Osteocyte (in vitro differentiated cells): ENCODE data around the gene ZNF442. TPM values are rescaled to one million over a fixed set of nuclear protein-coding genes. Genes with fewer than 3 reads are reported as not detected.

ENCODE experiments used
- DNase-seq: peaks from one replicate; pipeline ENCODE4 v3.0.0; 2021; ENCODE audit warnings: mixed read lengths; ENCODE audit not compliant: unreplicated experiment; ENCODE audit errors: extremely low spot score
- H3K27ac Mint-ChIP-seq: one replicate; pipeline ENCODE4 v1.8.0; 2021; ENCODE audit warnings: mild to moderate bottlenecking, mixed read lengths; ENCODE audit not compliant: unreplicated experiment
- H3K27me3 Mint-ChIP-seq: one replicate; pipeline ENCODE4 v1.8.0; 2021; ENCODE audit warnings: mixed read lengths; ENCODE audit not compliant: unreplicated experiment
- H3K36me3 Mint-ChIP-seq: one replicate; pipeline ENCODE4 v1.8.0; 2021; ENCODE audit warnings: mixed read lengths; ENCODE audit not compliant: unreplicated experiment
- H3K4me1 Mint-ChIP-seq: one replicate; pipeline ENCODE4 v1.8.0; 2021; ENCODE audit warnings: mixed read lengths; ENCODE audit not compliant: unreplicated experiment
- H3K4me3 Mint-ChIP-seq: one replicate; pipeline ENCODE4 v1.8.0; 2021; ENCODE audit warnings: mild to moderate bottlenecking, moderate library complexity, mixed read lengths; ENCODE audit not compliant: unreplicated experiment
- H3K9me3 Mint-ChIP-seq: one replicate; pipeline ENCODE4 v1.8.0; 2021; ENCODE audit warnings: mixed read lengths; ENCODE audit not compliant: unreplicated experiment
- total RNA-seq: library from RNA; stranded (reverse); gene quantifications from 2 replicates; pipeline ENCODE4 v1.2.1, GENCODE V29; 2021
- TF ChIP-seq, protein P1 (sequence below): fragments of 200-600 bp; sonication (generic); IDR thresholded peaks from 2 replicates; pipeline ENCODE4 v1.5.0; 2021; ENCODE audit warnings: antibody characterized with exemption, mild to moderate bottlenecking, moderate library complexity

ZNF442 gene
- total RNA-seq, 1 donor from 2014 or later, result 2.3 TPM

DNA sequence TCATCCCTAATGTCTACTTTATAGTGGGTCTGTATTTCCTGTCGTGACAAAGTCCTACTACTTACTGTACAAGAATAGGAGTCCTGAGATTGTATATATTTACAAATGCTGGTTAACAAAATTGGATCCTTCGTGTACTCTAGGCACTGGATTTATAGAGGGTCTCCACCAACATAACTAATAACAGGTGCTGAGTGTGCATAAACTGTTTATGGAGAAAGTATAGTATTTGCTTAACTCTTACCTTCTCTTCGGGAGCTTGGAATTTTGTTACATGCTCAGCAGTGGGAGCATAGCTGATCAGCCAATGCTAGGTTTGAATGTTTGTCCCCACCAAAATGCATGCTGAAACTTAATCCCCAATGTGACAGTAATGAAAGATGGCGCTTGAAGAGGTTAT is 12.1 kb downstream of the ZNF442 start:
- DNase-seq, result no peak
- Mint-ChIP-seq H3K4me3 (no peak overlapping the region), H3K27ac (no peak overlapping the region), H3K9me3 (peaks cover 45% of the 10 kb centered on the region), H3K36me3 (peaks cover 53% of the 10 kb centered on the region), H3K4me1 (no peaks in the 10 kb centered on the region), H3K27me3 (no peaks in the 10 kb centered on the region)
- TF ChIP-seq, protein P1, sequence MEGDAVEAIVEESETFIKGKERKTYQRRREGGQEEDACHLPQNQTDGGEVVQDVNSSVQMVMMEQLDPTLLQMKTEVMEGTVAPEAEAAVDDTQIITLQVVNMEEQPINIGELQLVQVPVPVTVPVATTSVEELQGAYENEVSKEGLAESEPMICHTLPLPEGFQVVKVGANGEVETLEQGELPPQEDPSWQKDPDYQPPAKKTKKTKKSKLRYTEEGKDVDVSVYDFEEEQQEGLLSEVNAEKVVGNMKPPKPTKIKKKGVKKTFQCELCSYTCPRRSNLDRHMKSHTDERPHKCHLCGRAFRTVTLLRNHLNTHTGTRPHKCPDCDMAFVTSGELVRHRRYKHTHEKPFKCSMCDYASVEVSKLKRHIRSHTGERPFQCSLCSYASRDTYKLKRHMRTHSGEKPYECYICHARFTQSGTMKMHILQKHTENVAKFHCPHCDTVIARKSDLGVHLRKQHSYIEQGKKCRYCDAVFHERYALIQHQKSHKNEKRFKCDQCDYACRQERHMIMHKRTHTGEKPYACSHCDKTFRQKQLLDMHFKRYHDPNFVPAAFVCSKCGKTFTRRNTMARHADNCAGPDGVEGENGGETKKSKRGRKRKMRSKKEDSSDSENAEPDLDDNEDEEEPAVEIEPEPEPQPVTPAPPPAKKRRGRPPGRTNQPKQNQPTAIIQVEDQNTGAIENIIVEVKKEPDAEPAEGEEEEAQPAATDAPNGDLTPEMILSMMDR, result no peak

- Mint-ChIP-seq H3K9me3 (peaks cover 52% of the 10 kb centered on the region), H3K36me3 (peaks cover 64% of the 10 kb centered on the region), H3K27ac (no peak overlapping the region), H3K27me3 (no peaks in the 10 kb centered on the region), H3K4me1 (no peaks in the 10 kb centered on the region), H3K4me3 (no peak overlapping the region)
- no peak for DNase-seq
- TF ChIP-seq, protein P1, result no peak
Observed at GRCh38 chr19:12350890-12351197, 14.6 kb downstream of the ZNF442 start.

DNA sequence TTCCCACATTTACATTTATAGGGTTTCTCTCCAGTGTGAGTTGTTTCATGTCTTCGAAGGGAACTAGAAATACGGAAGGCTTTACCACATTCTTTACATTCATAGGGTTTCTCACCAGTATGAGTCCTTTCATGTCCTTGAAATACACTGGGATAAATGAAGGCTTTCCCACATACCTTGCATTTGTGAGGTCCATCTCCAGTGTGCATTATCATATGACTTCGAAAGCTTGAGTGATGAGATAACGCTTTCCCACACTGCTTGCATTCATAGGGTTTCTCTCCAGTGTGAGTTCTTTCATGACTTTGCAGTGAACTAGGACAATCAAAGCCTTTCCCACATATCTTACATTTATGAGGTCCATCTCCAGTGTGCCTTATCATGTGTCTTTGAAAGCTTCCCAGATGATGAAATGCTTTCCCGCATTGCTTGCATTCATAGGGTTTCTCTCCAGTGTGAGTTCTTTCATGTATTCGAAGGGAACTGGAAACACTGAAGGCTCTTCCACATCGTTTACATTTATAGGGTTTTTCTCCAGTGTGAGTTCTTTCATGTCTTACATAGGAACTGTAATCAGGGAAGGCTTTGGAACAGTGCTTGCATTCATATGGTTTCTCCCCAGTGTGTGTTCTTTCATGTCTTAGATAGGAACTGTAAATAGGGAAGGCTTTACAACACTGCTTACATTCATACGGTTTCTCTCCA is 15.1 kb downstream of the ZNF442 start:
- Mint-ChIP-seq H3K36me3 (peaks cover 67% of the 10 kb centered on the region), H3K4me3 (no peak overlapping the region), H3K27me3 (no peaks in the 10 kb centered on the region), H3K4me1 (no peaks in the 10 kb centered on the region), H3K27ac (no peak overlapping the region), H3K9me3 (peaks cover 55% of the 10 kb centered on the region)
- TF ChIP-seq, protein P1, result no peak
- no peak for DNase-seq

DNA sequence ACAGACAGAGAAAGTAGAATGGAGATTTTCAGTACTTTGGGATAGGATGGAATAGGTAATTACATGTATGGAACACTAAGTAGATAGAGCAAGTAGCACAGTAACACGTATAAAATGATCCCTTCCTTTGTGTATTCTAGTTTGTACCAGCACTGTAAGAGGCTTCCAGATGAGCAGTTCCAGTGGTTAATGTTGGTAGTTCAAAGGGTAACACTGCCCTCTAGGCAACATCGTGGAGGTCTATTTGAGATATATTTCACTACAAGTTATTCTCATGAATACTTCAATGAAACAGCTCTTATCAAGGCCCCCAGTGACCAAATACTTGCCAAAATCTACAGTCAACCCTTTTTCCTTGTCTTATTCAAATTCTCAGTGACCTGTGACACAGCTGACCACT is 18.6 kb downstream of the ZNF442 start:
- TF ChIP-seq, protein P1, result no peak
- peaks cover 51% of the 10 kb centered on the region for H3K9me3 Mint-ChIP-seq
- peaks cover 48% of the 10 kb centered on the region for H3K36me3 Mint-ChIP-seq
- H3K27ac Mint-ChIP-seq, result no peak overlapping the region
- no peaks in the 10 kb centered on the region for H3K27me3 Mint-ChIP-seq
- no peaks in the 10 kb centered on the region for H3K4me1 Mint-ChIP-seq
- no peak overlapping the region for H3K4me3 Mint-ChIP-seq
- DNase-seq, result no peak

DNA sequence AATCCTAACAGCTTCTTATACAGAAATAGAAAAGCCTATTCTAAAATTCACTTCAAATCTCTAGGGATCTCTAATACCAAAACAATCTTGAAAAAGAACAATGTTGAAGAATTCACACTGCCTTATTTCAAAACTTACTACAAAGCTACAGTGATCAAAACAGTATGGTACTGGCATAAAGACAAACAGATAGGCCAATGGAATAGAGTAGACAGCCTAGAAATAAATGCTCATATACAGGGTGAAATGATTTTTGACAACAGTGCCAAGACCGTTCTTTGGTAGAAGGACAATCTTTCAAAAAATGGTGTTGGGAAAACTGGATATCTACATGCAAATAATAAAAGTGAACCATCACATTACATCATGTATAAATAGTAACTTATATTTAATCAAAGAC is 20.3 kb downstream of the ZNF442 start:
- Mint-ChIP-seq H3K4me3 (no peak overlapping the region), H3K4me1 (no peaks in the 10 kb centered on the region), H3K27ac (no peak overlapping the region), H3K27me3 (no peaks in the 10 kb centered on the region), H3K36me3 (peaks cover 31% of the 10 kb centered on the region), H3K9me3 (peaks cover 49% of the 10 kb centered on the region)
- DNase-seq, result no peak
- TF ChIP-seq, protein P1, result no peak
